ENCODE results near the gene SERPINH1. TPM values are rescaled to one million over a fixed set of nuclear protein-coding genes. Genes with fewer than 3 reads are reported as not detected.

The SERPINH1 gene
- total RNA-seq, 1 experiment from 2014 or later, result 89.8 TPM

DNA sequence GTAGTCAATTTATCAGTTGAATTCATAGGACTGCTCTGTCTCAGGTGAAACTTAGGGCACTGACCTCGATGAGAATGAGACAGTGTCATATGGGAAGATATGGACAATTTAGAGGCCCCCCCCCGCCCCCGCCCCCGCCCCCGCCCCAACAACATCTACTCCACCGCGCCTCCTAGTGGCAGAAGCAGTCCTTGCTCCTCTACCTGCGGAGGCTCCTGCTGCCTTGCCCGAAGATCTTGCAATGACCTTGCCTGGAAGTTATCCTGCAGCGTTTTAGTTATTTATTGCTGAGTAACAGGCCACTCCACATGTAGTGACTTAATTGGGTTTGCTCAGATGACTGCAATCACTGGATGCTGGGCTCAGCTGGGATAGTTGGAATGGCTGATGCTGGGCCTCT is 15.2 kb downstream of the SERPINH1 start:
- Histone ChIP-seq H3K36me3 (ENCODE audit: control insufficient read depth, insufficient read depth, low read length) (no peaks in the 10 kb centered on the region), H3K9me3 (ENCODE audit: control insufficient read depth, insufficient read depth, low read depth, low read length) (no peaks in the 10 kb centered on the region), H3K27me3 (ENCODE audit: control insufficient read depth, insufficient read depth, low read length) (no peaks in the 10 kb centered on the region; the same call in 1 of the 2 replicates), H3K4me3 (ENCODE audit: low read depth in 2 of 2, low read length in 2 of 2) (no peak overlapping the region), H3K27ac (ENCODE audit: low read length) (no peak overlapping the region), H3K4me1 (ENCODE audit: control insufficient read depth, insufficient read depth, low read length) (no peaks in the 10 kb centered on the region; the same call in 1 of the 2 replicates)
- ChIA-PET POLR2A (no interaction called here), CTCF (no interaction called here)
- intact Hi-C loops (cut with micrococcal nuclease; ENCODE audit: unreplicated experiment) (no loop called here), in situ Hi-C loops (cut with HindIII; ENCODE audit: low pct_unique_long_range_greater_than_20kb, low sequenced_read_pairs) (no loop called here)
- DNase-seq (ENCODE audit: low read depth, low spot score), result no peak
- TF ChIP-seq, protein P1, sequence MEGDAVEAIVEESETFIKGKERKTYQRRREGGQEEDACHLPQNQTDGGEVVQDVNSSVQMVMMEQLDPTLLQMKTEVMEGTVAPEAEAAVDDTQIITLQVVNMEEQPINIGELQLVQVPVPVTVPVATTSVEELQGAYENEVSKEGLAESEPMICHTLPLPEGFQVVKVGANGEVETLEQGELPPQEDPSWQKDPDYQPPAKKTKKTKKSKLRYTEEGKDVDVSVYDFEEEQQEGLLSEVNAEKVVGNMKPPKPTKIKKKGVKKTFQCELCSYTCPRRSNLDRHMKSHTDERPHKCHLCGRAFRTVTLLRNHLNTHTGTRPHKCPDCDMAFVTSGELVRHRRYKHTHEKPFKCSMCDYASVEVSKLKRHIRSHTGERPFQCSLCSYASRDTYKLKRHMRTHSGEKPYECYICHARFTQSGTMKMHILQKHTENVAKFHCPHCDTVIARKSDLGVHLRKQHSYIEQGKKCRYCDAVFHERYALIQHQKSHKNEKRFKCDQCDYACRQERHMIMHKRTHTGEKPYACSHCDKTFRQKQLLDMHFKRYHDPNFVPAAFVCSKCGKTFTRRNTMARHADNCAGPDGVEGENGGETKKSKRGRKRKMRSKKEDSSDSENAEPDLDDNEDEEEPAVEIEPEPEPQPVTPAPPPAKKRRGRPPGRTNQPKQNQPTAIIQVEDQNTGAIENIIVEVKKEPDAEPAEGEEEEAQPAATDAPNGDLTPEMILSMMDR (IDR thresholded peaks at IDR 0.05), result peak; percentile 88
- TF ChIP-seq SIN3A (IDR thresholded peaks at IDR 0.05; ENCODE audit: borderline replicate concordance, insufficient read depth, low read depth, low read length), result no peak
- ATAC-seq, result peak; percentile 57; the same call in 1 of the 2 replicates
- BruUV-seq (replicated peaks), result no TSS peak

DNA sequence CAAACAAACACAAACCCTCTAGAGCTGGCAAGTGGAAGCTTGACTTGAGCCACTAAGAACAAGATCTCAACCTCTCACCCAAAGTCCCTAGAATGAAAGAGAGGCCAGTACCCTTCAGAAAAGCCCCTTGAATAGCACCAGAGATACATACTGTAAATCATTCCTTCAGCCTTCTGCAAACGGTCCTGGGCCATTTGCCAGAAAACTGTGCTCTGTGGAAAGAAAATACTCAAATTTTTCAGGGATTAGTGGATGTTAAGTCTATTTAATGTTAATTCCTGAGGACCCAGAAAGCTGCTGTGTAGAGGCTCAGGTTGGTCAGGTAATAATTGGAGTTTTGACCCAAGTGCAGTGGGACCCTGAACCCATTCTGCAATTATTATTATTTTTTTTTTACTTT is 16.9 kb downstream of the SERPINH1 start:
- POLR2A ChIA-PET, result interaction anchor here (0.6 kb wide), 1 partner anchor 151 kb away, joined by 3 read pairs; no protein-coding TSS in a partner anchor
- in situ Hi-C loops (cut with HindIII; ENCODE audit: low pct_unique_long_range_greater_than_20kb, low sequenced_read_pairs) (no loop called here), intact Hi-C loops (cut with micrococcal nuclease; ENCODE audit: unreplicated experiment) (no loop called here)
- DNase-seq (ENCODE audit: low read depth, low spot score) (no peak), ATAC-seq (no peak)
- no TSS peak for BruUV-seq (replicated peaks)
- no peak for TF ChIP-seq POLR2AphosphoS5 (IDR thresholded peaks at IDR 0.05; ENCODE audit: low read depth, low read length)
- CTCF ChIA-PET, result no interaction called here
- Histone ChIP-seq H3K27me3 (ENCODE audit: control insufficient read depth, insufficient read depth, low read length) (no peaks in the 10 kb centered on the region; the same call in 1 of the 2 replicates), H3K9me3 (ENCODE audit: control insufficient read depth, insufficient read depth, low read depth, low read length) (no peaks in the 10 kb centered on the region), H3K36me3 (ENCODE audit: control insufficient read depth, insufficient read depth, low read length) (no peaks in the 10 kb centered on the region), H3K4me1 (ENCODE audit: control insufficient read depth, insufficient read depth, low read length) (peaks cover 5% of the 10 kb centered on the region), H3K27ac (ENCODE audit: low read length) (no peak overlapping the region), H3K4me3 (ENCODE audit: low read depth in 2 of 2, low read length in 2 of 2) (no peak overlapping the region)

DNA sequence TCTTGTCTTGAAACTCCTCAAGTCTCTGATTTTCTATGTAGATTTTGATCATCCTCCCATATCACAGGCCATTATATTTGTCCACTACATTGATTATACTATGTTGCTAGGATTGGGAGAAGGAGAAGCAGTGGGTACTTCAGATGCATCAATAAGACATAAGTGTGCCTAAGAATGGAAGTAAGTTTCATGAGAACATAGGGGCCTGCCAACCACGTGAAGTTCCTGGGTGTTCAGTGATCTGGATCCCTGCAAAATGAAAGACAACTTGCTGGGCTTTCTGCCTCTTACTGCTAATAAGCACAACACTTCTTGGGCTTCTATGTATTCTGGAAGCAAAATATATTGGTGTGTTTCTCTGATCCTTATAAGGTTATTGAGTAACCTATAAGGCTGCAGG is 17.8 kb downstream of the SERPINH1 start:
- H3K4me3 ChIP-seq (ENCODE audit: low read depth in 2 of 2, low read length in 2 of 2), result no peak overlapping the region
- DNase-seq (ENCODE audit: low read depth, low spot score) (no peak), ATAC-seq (no peak)
- POLR2A ChIA-PET, result no interaction called here
- peaks cover 5% of the 10 kb centered on the region for H3K4me1 ChIP-seq (ENCODE audit: control insufficient read depth, insufficient read depth, low read length)
- intact Hi-C loops (cut with micrococcal nuclease; ENCODE audit: unreplicated experiment), result no loop called here
- in situ Hi-C loops (cut with HindIII; ENCODE audit: low pct_unique_long_range_greater_than_20kb, low sequenced_read_pairs), result no loop called here
- no peaks in the 10 kb centered on the region; the same call in 1 of the 2 replicates for H3K27me3 ChIP-seq (ENCODE audit: control insufficient read depth, insufficient read depth, low read length)
- BruUV-seq (replicated peaks), result no TSS peak
- H3K36me3 ChIP-seq (ENCODE audit: control insufficient read depth, insufficient read depth, low read length), result no peaks in the 10 kb centered on the region
- no peak overlapping the region for H3K27ac ChIP-seq (ENCODE audit: low read length)
- CTCF ChIA-PET, result interaction anchor here (1.6 kb wide), 1 partner anchor 17 kb away, joined by 4 read pairs; no protein-coding TSS in a partner anchor
- TF ChIP-seq POLR2AphosphoS5 (IDR thresholded peaks at IDR 0.05; ENCODE audit: low read depth, low read length) (no peak), TCF7L2 (IDR thresholded peaks at IDR 0.05; ENCODE audit: low read depth, low read length) (no peak), SIN3A (IDR thresholded peaks at IDR 0.05; ENCODE audit: borderline replicate concordance, insufficient read depth, low read depth, low read length) (no peak)
- TF ChIP-seq, protein P2, sequence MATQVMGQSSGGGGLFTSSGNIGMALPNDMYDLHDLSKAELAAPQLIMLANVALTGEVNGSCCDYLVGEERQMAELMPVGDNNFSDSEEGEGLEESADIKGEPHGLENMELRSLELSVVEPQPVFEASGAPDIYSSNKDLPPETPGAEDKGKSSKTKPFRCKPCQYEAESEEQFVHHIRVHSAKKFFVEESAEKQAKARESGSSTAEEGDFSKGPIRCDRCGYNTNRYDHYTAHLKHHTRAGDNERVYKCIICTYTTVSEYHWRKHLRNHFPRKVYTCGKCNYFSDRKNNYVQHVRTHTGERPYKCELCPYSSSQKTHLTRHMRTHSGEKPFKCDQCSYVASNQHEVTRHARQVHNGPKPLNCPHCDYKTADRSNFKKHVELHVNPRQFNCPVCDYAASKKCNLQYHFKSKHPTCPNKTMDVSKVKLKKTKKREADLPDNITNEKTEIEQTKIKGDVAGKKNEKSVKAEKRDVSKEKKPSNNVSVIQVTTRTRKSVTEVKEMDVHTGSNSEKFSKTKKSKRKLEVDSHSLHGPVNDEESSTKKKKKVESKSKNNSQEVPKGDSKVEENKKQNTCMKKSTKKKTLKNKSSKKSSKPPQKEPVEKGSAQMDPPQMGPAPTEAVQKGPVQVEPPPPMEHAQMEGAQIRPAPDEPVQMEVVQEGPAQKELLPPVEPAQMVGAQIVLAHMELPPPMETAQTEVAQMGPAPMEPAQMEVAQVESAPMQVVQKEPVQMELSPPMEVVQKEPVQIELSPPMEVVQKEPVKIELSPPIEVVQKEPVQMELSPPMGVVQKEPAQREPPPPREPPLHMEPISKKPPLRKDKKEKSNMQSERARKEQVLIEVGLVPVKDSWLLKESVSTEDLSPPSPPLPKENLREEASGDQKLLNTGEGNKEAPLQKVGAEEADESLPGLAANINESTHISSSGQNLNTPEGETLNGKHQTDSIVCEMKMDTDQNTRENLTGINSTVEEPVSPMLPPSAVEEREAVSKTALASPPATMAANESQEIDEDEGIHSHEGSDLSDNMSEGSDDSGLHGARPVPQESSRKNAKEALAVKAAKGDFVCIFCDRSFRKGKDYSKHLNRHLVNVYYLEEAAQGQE (IDR thresholded peaks at IDR 0.05; ENCODE audit: insufficient read depth in 1 of 2, low read depth in 2 of 2, low read length in 1 of 2), result no peak
- TF ChIP-seq, protein P1 (IDR thresholded peaks at IDR 0.05), result no peak
- H3K9me3 ChIP-seq (ENCODE audit: control insufficient read depth, insufficient read depth, low read depth, low read length), result no peaks in the 10 kb centered on the region
